ENCODE measurements around the gene HLF. TPM values are rescaled to one million over a fixed set of nuclear protein-coding genes. Genes with fewer than 3 reads are reported as not detected.
"Not testable (repeated sequence)": the region's sequence is repeated elsewhere in the genome, so short reads cannot be mapped to it uniquely, and the experiment has no call there.

Gene HLF
- total and polyA plus RNA-seq, 2 experiments from 2014 or later = 0.29 to 0.74 TPM

GRCh38 chr17:55327225-55328088 is 62.7 kb downstream of the HLF start:
- H3K4me1 ChIP-seq (ENCODE audit: low read depth) = no peaks in the 10 kb centered on the region
- H3K27me3 ChIP-seq = no peaks in the 10 kb centered on the region
- no peaks in the 10 kb centered on the region for H3K9me3 ChIP-seq (ENCODE audit: low read depth)
- no peak overlapping the region for H3K27ac ChIP-seq
- no peak for TF ChIP-seq CTCF (IDR thresholded peaks at IDR 0.05; ENCODE audit: low read depth, low read length)
- no peaks in the 10 kb centered on the region for H3K36me3 ChIP-seq
- no peak overlapping the region for H3K4me3 ChIP-seq
- no peak for DNase-seq (ENCODE audit: low read depth in 1 of 2, low spot score in 1 of 2)

GRCh38 chr17:55328514-55328913 is 63.8 kb downstream of the HLF start:
- H3K4me1 ChIP-seq (ENCODE audit: low read depth); H3K36me3 ChIP-seq; H3K27me3 ChIP-seq; H3K9me3 ChIP-seq (ENCODE audit: low read depth); H3K4me3 ChIP-seq; DNase-seq (ENCODE audit: low read depth in 1 of 2, low spot score in 1 of 2); H3K27ac ChIP-seq: not testable (repeated sequence)

GRCh38 chr17:55330344-55330933 is 65.7 kb downstream of the HLF start:
- no peaks in the 10 kb centered on the region for H3K36me3 ChIP-seq
- no peaks in the 10 kb centered on the region for H3K27me3 ChIP-seq
- DNase-seq (ENCODE audit: low read depth in 1 of 2, low spot score in 1 of 2) = no peak
- no peaks in the 10 kb centered on the region for H3K9me3 ChIP-seq (ENCODE audit: low read depth)
- TF ChIP-seq CTCF (IDR thresholded peaks at IDR 0.05; ENCODE audit: low read depth, low read length) = no peak
- no peak overlapping the region for H3K4me3 ChIP-seq
- no peak overlapping the region for H3K27ac ChIP-seq
- H3K4me1 ChIP-seq (ENCODE audit: low read depth) = no peaks in the 10 kb centered on the region

- TF ChIP-seq CTCF (IDR thresholded peaks at IDR 0.05; ENCODE audit: low read depth, low read length) = no peak
- no peaks in the 10 kb centered on the region for H3K4me1 ChIP-seq (ENCODE audit: low read depth)
Observed at GRCh38 chr17:55332296-55333041, 67.7 kb downstream of the HLF start.

GRCh38 chr17:55334285-55334684 is 69.5 kb downstream of the HLF start:
- Histone ChIP-seq H3K27ac (no peak overlapping the region), H3K36me3 (no peaks in the 10 kb centered on the region), H3K9me3 (ENCODE audit: low read depth) (no peaks in the 10 kb centered on the region), H3K4me3 (no peak overlapping the region), H3K4me1 (ENCODE audit: low read depth) (no peaks in the 10 kb centered on the region), H3K27me3 (no peaks in the 10 kb centered on the region)
- no peak for TF ChIP-seq CTCF (IDR thresholded peaks at IDR 0.05; ENCODE audit: low read depth, low read length)
- peak in 1 of 2 donors; percentile 47 for DNase-seq (ENCODE audit: low read depth in 1 of 2, low spot score in 1 of 2)

More at GRCh38 chr17:55332296-55333041, 67.7 kb downstream of the HLF start:
- Histone ChIP-seq H3K36me3 (no peaks in the 10 kb centered on the region), H3K9me3 (ENCODE audit: low read depth) (no peaks in the 10 kb centered on the region), H3K27ac (no peak overlapping the region), H3K4me3 (no peak overlapping the region), H3K27me3 (no peaks in the 10 kb centered on the region)
- DNase-seq (ENCODE audit: low read depth in 1 of 2, low spot score in 1 of 2) = no peak
